Inflammatory macrophage treated with lipopolysaccharide for 4 hours (primary cell): ENCODE measurements around the gene PIGV.
"Not testable (repeated sequence)": the region's sequence is repeated elsewhere in the genome, so short reads cannot be mapped to it uniquely, and the experiment has no call there.

Experiments
- DNase-seq: peaks from one replicate; pipeline ENCODE4 v3.0.0-alpha.2; 2020

Gene PIGV

DNA sequence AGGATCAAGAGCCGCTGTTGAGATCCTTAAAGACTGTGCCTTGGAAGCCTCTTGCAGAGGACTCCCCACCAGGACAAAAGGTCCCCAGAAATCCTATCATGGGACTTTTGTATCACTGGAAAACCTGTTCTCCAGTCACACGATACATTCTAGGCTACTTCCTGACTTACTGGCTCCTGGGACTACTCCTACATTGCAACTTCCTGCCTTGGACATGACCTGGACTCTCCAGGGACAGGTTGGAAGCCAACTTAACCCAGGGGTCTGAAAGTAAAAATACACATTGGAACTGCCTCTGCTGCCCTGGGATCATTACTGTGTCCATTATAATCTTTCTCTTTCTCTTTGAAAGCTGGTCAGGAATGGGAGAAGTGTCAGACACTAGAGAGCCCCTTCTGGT lies 9.9 kb downstream of the PIGV start:
- no peak for DNase-seq

DNA sequence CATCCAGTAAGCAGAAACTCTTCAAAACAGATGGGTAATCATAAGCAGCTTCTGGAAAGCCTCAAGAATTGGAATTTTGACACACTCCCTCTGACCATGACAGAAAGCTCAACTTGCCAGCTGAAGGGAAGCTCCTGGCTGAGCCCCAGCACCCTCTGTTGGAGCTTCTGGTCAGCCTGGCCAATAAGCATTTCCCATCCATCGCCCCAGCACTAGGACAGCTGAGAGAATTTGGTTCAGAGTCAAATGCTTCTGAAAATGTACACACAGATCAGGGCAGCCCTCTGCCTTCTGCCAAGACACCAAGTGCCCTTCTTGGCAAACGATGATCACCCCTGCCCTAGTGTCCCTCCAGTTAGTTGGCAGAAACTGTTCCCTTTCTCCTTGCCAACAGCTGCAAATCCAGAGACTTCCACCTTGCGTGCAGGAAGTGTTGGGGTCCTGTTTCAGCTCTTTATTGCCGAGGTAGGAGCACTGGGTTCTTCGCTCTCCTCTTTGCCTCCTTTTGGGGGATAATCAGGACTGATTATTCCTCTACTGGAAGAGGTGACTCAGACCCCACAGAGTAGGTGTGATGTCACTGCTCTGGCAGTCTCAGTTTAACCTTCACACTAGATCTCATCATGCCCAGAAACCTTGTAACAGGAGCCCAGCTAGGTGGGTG lies 11.9 kb downstream of the PIGV start:
- DNase-seq: no peak

DNA sequence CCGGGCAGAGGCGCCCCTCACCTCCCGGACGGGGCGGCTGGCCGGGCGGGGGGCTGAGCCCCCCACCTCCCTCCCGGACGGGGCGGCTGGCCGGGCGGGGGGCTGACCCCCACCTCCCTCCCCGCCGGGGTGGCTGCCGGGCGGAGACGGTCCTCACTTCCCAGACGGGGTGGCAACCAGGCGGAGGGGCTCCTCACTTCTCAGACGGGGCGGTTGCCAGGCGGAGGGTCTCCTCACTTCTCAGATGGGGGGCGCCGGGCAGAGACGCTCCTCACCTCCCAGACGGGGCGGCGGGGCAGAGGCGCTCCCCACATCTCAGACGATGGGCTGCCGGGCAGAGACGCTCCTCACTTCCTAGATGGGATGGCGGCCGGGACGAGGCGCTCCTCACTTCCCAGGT lies 16.2 kb downstream of the PIGV start:
- DNase-seq: not testable (repeated sequence)

DNA sequence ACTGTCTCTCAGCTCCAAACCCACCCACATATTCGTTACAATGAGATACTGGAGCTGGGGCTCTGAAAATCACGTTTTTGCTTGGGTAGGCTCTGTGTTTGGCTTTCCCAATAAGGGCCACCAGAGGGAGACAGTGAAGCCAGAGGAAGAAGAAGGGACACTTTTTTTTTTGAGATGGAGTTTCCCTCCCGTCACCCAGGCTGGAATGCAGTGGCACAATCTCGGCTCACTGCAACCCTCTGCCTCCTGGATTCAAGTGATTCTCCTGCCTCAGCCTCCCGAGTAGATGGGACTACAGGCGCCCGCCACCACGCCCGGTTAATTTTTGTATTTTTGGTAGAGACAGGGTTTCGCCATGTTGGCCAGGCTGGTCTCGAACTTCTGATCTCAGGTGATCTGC lies 22.4 kb downstream of the PIGV start:
- DNase-seq: peak; percentile 85

DNA sequence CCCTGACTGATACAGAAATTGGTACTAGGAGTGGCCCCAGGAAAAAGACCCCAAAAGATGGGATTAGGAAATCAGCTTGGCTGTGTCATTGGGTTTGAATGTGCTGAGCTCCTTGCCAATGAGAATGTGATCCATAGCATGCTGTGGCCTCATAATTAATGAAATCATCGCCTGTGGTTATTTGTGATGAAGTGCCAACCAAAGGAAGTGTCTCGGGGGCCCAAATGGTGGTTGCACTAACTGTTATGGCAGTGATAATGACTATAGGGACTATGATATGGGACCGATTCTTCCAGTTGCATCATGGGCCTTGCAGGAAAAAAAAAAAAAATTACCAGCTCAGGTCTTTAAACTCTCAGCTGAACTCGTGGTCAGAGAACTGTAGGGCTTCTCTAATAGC lies 23.3 kb downstream of the PIGV start:
- no peak for DNase-seq

DNA sequence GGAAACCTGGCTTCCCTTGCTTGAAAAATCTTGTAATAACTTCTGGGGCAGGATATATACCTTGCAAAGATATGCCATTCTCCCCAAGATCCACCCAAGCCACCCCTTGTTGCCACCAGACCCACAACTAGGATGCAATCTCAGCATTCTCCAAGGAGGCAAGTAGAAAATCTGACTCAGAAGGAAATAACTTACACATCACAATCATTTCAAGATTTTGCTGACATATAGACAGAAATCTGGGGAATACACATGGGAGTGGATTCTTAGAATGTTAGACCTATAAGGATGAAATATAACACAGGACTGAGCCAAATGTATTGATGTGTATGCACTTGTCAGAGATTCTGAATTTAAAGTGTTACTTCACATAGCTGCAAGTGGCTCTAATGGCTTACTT lies 24.0 kb downstream of the PIGV start:
- DNase-seq: no peak

DNA sequence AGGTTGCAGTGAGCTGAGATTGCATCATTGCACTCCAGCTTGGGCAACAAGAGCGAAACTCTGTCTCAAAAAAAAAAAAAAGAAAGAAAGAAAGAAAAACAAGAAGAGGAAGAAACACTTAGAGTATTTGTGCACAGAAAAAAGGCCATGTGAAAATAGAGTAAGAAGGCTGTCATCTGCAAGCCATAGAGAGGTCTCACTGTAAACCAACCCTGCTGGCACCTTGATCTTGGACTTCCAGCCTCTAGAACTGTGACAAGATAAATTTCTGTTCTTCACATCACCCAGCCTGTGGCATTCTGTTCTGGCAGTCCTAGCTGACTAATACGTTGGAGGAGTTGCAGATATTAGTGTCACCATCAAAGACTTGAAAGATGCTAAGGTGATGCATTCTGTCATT lies 26.6 kb downstream of the PIGV start:
- DNase-seq: no peak

DNA sequence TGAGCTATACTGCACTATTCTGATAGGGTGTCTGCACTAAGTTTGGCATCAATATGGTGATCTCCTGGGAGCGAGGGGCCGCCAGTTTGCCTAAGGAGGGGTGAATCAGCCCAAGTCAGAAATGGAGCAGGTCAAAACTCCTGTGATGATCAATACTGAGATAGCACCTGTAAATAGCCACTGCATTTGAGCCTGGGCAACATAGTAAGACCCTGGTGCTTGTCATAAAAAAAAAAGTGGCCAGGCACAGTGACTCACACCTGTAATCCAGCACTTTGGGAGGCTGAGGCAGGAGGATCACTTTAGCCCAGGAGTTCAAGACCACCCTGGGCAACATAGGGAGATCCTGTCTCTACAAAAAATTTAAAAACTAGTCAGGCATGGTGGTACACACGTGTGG lies 27.1 kb downstream of the PIGV start:
- no peak for DNase-seq

DNA sequence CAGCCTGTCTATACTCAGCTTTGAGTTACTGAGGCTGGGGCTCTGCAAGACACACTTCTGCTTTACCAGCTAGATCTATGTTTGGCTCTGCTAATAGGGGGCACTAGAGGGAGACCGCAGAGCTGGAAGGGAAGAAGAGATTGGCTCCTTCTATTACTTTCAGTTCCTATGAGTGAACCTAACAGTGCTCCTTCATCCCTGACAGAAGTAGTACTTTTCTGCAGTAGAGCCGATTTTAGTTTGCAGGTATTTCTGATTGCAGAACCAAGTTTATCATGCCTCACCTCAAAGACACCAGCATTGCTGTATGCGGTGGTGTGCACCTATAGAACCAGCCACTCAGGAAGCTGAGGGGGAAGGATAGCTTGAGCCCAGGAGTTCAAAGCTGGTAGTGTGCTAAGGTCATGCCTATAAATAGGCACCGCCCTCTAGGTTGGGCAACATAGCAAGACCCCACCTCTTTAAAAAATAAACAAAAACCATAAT lies 33.1 kb downstream of the PIGV start:
- DNase-seq: peak; percentile 84

DNA sequence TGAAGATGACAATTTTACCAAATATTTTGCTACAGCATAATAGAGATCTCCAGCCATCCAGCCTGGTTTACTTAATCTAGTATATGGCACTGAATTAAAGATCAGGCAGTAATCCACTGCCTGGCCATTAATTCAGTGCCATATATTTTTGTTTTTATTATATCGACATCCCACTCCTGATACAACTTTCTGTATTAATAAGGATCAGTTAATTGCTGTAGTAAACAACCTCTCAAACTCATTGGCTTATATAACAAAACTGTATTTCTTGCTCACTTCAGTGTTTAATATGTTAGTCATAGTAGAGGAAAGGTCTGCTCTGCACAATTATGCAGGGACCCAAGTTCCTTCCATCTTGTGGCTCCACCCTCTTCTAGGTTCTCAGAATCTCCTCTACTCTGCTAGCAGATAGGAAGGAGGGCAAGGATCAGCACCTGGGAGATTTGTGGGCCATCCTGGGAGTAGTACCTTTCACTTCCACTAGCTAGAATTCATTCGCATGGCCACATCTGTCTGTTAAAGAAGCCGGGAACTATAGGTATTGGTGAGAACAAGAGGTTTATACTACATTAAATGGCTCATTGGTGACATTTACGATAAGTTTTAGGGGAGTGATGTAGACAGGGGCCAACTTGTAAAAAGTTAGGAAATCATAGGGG lies 35.1 kb downstream of the PIGV start:
- DNase-seq: no peak

DNA sequence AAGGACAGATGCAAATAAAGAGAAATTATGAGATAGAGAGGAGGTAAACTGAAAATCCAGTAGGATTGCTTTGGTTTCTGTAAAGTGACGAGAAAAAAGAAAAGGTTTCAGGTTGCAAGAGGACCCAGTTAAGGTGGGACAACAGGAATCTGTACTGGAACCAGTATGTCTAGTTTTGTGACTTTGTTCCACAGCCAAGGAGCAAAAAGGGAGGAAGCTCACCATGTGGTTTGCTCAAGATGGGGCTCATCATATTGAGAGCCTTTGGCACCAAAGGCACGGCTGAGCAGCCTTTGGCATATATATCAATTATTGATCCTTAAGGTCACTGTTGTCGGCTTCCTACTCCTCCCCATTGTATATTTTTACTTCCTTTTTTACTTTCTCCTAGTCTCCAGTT lies 37.0 kb downstream of the PIGV start:
- DNase-seq: no peak

DNA sequence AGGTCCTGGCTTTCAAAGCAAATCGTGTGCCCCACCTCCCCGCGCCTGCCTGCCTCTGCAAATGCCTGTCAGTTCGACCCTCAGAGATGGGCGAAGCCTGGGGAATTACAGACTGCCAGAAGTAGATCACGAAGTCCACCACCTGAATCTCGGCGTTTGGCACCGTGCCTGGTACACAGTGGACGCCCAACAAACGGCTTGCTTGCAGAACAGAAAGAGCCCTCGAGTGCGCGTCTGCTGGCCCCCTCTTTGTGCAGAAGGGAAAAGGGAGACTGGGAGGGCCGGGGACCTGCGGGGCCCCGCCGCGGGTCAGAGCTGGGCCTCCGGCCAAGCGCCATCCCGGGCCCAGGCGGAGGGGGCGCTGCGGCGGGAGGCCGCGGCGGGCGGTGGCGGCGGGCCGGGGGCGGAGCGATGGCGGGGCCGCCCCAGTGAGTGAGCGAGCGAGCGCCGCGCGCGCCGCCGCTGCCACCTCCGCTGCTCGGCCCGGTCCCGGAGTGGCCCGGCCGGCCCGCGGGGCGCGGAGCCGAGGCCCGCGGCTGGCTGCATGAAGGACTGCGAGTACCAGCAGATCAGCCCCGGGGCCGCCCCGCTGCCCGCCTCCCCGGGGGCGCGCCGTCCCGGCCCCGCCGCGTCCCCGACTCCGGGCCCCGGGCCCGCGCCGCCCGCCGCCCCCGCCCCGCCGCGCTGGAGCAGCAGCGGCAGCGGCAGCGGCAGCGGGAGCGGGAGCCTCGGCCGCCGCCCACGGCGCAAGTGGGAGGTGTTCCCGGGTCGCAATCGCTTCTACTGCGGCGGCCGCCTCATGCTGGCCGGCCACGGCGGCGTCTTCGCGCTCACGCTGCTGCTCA lies 38.7 kb downstream of the PIGV start, which contains the start of gene ZDHHC18:
Gene ZDHHC18 (plus strand): TSS at position 428 of the 845 bp plus-strand sequence. CDS start 117 bp downstream, at position 545.
- DNase-seq: peak; percentile 68

DNA sequence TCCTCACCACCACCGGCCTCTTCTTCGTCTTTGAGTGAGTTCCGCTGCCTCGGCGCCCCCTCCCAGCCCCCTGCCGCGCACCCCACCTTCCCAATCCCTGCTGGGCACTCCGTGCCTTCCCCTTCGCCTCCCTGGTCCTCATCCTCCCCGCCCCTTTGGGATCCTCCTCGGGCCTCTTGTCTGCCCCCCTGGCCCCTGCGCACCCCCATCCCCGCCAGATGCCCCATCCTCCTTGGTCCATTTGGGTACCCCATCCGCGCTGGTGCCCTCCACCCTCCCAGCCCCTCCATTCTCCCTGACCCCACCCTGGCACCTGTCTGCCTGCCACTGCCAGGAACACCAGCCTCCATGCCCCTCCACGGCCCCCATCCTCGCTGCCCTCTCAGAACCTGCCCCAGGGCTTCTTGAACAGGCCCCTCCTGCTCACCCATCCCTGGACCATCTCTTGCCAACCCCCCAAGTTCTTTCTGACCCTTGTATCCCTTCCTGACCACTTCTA lies 39.4 kb downstream of the PIGV start:
- no peak for DNase-seq

DNA sequence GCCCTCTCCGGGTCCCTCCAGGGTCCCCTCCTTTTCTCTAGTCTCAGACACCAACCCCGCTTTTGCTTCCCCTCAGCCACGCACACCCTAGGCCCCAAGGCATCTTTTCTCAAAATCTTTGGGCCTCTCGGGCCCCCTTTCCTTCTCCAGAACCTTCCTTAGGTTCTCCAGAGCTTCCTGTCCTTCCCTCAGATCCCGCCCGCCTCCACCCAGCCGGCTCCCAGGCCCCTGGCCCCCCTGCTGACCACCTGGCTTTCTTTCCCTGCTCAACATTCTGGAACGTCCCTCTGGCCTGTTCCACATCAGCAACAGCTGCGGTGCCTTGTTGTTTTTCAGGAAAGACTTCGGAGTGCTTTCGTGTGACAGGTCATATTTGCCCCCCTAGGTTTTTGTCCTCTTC lies 39.9 kb downstream of the PIGV start:
- no peak for DNase-seq

DNA sequence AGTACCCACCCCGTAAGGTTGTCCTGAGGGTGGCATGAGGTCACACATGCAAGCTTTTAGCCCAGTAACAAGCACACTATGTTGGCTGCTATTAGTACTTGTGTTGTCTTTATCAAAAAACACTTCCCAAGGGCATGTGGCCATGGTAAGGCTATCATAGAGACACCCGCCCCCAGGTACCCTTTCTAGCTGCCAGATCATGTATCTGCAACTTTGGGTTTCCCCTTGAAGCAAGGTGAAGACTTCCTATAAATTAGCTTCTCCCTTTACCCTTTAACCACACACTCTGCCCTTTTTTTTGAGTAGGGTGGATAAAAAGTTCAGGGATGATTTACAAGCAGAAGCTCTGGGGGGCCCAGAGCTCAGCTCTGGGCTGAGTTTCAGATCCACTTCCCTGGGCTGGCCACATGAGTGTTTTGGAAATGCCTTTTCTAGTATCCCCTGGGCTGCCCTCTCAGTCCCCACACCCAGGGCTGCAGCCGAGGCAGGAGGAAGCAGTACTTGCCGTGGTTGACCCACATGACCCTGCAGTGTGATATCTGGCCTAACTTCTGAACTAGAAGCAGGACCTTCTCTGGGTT lies 40.8 kb downstream of the PIGV start:
- peak; percentile 87 for DNase-seq

DNA sequence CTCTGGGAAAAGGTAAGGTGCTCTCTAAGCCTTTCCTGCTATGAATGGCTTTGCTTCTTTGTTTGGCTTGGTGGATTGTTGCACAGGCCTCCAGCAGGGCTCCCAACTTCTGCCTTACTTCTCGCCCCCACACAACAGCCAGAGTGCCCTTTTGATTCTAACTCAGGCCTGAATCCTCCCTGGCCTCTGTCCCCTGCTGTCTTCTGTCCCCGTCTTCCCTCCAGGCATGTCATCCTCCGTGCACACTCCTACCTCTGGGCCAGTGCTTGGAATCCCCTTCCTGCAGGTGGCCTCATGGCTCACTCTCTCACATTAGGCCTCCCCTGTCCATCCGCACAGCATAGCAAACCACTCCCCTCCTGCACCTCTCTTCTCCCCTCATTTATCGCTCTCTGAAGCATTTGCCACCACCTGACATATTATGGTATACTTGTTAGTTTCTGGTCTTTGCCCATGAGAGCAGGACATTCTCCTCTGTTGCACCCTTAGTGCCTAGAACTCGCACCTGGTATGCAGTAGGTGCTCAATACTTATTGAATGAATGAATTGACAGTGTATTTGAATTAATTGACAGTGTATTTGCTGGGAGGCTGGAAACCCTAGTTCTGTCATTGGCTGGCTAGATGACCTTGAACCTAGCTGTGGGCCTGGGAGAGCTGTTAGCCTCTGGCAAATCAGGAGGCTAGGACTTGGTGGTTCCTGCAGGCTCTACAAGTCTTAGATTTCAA lies 41.6 kb downstream of the PIGV start:
- peak; percentile 5 for DNase-seq

DNA sequence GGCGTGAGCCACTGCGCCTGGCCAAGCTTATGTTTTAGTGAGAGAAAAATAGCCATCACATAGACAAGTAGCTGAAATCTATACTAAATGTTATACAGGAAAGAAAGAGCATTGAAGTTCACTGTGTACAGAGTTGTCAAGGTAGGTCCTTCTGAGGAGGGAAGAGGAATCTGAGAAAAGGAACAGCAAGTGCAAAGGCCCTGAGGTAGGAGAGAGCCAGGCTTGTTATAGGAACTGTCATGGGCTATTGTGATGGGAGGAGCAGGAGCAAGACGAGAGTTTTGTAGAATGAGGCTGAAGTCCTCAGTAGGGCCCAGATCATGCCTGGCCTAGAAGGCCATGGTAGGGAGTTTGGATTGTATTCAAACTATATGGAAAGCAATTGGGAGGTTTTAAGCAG lies 43.3 kb downstream of the PIGV start:
- no peak for DNase-seq

DNA sequence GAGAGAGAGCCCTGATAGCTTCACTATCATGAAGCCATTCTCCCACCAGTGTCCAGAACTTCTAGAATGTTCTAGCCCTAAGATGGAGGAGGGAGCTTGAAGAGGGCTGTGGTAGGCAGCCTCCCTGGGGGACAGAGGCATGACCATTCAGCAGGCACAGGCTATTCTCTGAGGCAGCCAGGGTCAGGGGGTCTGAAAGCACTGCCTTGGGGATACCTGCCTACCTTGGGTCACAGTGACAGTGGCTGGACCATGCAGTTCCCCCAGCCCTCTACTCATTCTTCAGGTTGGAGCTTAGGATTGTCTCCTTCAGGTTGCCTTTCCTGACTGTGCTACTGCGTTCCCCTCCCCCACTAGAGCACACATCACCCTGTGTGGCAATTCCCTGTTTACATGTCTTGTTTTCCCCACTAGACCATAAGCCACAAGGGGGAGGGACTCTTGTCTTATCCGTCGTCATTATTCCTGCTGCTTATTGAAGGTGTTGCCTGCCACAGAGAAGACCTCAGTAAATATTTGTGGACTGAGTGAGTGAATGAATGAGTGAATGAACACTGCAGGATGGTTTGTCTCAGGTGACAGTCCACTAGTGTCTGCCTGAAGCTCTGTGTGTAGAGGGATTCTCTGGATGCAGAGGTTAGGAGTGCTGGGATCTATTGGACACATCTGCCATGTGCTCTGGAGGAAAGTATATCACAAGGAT lies 43.9 kb downstream of the PIGV start:
- peak; percentile 51 for DNase-seq

DNA sequence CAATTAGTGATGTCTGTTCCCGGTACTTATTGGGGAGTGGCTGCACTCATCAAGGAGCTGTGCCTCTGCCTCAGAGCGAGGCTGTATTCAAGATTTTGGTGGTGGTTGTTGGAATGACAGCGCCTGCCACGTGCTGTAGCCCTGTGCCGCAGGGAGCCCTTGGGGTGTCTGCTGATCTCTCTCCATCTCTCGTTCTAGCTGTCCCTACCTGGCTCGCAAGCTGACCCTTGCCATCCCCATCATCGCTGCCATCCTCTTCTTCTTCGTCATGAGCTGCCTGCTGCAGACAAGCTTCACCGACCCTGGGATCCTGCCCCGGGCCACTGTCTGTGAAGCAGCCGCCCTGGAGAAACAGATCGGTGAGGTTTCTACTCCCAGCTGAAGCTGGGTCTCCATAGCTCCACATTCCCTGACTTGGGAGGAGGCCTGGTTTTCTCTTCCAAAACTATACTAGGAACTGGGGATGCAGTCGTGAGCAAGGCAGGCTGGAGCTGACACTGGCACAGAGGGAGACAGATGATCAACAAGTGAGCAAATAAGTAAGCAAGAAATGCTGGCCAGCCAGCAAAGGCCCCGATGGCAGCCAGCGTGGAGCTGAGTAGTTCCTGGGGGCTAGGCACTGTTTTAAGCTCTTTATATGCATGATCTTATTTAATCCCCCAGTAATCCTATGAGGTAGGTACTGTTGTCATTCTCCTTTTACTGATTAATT lies 44.7 kb downstream of the PIGV start:
- DNase-seq: no peak

DNA sequence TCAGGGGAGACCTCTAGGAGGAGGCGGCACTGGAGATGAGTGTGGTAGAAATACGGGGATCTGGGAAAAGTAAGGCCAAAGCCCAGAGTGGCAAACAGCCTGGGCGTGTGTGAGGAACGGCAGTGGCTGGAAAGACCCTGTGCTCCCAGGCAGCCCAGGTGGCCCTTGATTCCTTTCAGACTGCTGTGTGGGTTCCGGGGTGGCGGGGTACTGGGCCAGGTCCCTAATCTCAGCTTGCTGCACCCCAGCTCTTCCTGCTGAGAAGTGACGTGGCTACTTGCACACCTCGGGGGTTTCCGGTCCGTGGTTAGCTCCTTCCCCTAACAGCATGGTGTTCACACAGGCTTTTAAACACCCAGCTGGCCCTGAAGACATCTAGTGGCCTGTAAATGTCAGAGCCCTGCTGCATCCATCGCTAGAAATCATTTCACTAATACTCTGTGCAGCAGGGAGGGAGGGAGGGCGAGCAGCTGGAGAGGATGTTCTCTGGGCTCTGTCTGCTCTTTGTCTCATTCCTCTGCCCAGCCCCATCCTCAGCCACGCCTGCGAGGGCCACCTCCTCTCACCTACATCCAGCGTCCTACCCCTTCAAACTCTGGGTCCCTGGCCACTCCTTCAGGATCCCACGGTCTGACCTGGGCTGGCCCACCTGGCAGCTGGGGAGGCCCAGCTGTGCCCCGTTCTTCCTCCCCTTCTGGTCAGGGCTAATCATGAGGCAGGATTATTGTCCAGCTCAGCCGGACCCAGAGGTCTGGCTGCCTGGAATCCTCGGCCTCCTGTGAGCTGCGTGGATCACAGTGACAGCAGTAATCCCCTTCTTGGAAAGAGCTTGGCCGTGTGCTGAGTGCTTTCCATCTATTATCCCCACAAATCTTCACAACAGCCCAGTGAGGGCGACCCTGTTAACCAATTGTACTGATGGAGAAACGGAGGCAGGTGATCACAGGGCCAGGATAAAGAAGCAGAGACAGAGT lies 46.0 kb downstream of the PIGV start:
- peak; percentile 35 for DNase-seq
